Adipose tissue (tissue), 3 donors: ENCODE measurements around the gene DIPK1A. TPM values are rescaled to one million over a fixed set of nuclear protein-coding genes. Genes with fewer than 3 reads are reported as not detected.
"Not testable (repeated sequence)": the region's sequence is repeated elsewhere in the genome, so short reads cannot be mapped to it uniquely, and the experiment has no call there.

Source experiments
- H3K27ac ChIP-seq: one replicate; pipeline ENCODE4 v1.5.1; 2013; ENCODE audit warnings: low read depth, low read length
- WGBS, 3 donors: extraction: QIAGEN DNeasy Blood & Tissue Kit; methylation state at CpG; one replicate each; pipeline ENCODE4 v1.1.7; 2013; 5-methylcytosine and 5-hydroxymethylcytosine counted together
- polyA plus RNA-seq, 3 donors: library from polyadenylated mRNA; stranded (reverse); fragments of 200-250 nt; gene quantifications; one replicate each; pipeline ENCODE4 v1.2.3, GENCODE V29; 2013
- donor health status: healthy with polysubstance abuse.
- donor health status: Bipolar disorder and iron deficiency.
- donor health status: healthy.

Gene DIPK1A
- polyA plus RNA-seq, 3 donors: 2.7 to 14.2 (median 9.3) TPM

GRCh38 chr1:92900539-92900938 is 60.7 kb downstream of the DIPK1A start:
- no peak overlapping the region for H3K27ac ChIP-seq

GRCh38 chr1:92899780-92900179 is 61.5 kb downstream of the DIPK1A start:
- no peak overlapping the region for H3K27ac ChIP-seq

- not testable (repeated sequence) for H3K27ac ChIP-seq
- 76 to 90% (median 81%) methylated on average over 2 of the region's 2 CpGs for WGBS, 3 donors
These were observed 63.2 kb downstream of the DIPK1A start for GRCh38 chr1:92898053-92898452.

- no peak overlapping the region for H3K27ac ChIP-seq
- 94 to 96% (median 96%) methylated on average over 2 of the region's 2 CpGs for WGBS, 3 donors
These were observed 73.8 kb downstream of the DIPK1A start for GRCh38 chr1:92887465-92887864.

GRCh38 chr1:92886886-92887419 is 74.3 kb downstream of the DIPK1A start:
- no peak overlapping the region for H3K27ac ChIP-seq
- 37 to 97% (median 96%) methylated on average over 2 of the region's 2 CpGs for WGBS, 3 donors

- no peak overlapping the region for H3K27ac ChIP-seq
- WGBS, 3 donors: 93 to 100% (median 96%) methylated on average over 1 of the region's 1 CpG
These were observed 77.1 kb downstream of the DIPK1A start for GRCh38 chr1:92884195-92884594.

- H3K27ac ChIP-seq: no peak overlapping the region
These were observed 78.0 kb downstream of the DIPK1A start for GRCh38 chr1:92883297-92883696.

GRCh38 chr1:92882819-92883218 is 78.4 kb downstream of the DIPK1A start:
- WGBS, 3 donors: 25 to 73% (median 29%) methylated on average over 1 of the region's 1 CpG
- no peak overlapping the region for H3K27ac ChIP-seq

GRCh38 chr1:92881391-92881790 is 79.9 kb downstream of the DIPK1A start:
- 86 to 94% (median 87%) methylated on average over 3 of the region's 3 CpGs for WGBS, 3 donors
- H3K27ac ChIP-seq: no peak overlapping the region

- H3K27ac ChIP-seq: no peak overlapping the region
- 84 to 87% (median 87%) methylated on average over 4 of the region's 4 CpGs for WGBS, 3 donors
These were observed 81.8 kb downstream of the DIPK1A start for GRCh38 chr1:92879316-92879968.

- WGBS, 3 donors: 61 to 80% (median 68%) methylated on average over 4 of the region's 4 CpGs
- H3K27ac ChIP-seq: no peak overlapping the region
These were observed 83.5 kb downstream of the DIPK1A start for GRCh38 chr1:92877792-92878191.

- 30 to 72% (median 61%) methylated on average over 4 of the region's 4 CpGs for WGBS, 3 donors
- no peak overlapping the region for H3K27ac ChIP-seq
These were observed 84.1 kb downstream of the DIPK1A start for GRCh38 chr1:92877081-92877711.

- 88 to 96% (median 92%) methylated on average over 4 of the region's 4 CpGs for whole genome bisulfite sequencing, 3 donors
- H3K27ac ChIP-seq: no peak overlapping the region
These were observed 84.9 kb downstream of the DIPK1A start for GRCh38 chr1:92876351-92876750.

GRCh38 chr1:92874987-92875386 is 86.3 kb downstream of the DIPK1A start:
- WGBS, 3 donors: 72 to 90% (median 89%) methylated on average over 2 of the region's 2 CpGs
- H3K27ac ChIP-seq: no peak overlapping the region

- 74 to 89% (median 80%) methylated on average over 2 of the region's 2 CpGs for WGBS, 3 donors
- no peak overlapping the region for H3K27ac ChIP-seq
These were observed 88.5 kb downstream of the DIPK1A start for GRCh38 chr1:92872719-92873118.

- 86 to 96% (median 86%) methylated on average over 2 of the region's 2 CpGs for WGBS, 3 donors
These were observed 90.7 kb downstream of the DIPK1A start for GRCh38 chr1:92870591-92870990.

GRCh38 chr1:92864131-92864530 is 97.1 kb downstream of the DIPK1A start:
- no peak overlapping the region for H3K27ac ChIP-seq

More at GRCh38 chr1:92870591-92870990, 90.7 kb downstream of the DIPK1A start:
- no peak overlapping the region for H3K27ac ChIP-seq

- H3K27ac ChIP-seq: no peak overlapping the region
- WGBS, 3 donors: 74 to 78% (median 77%) methylated on average over 4 of the region's 4 CpGs
These were observed 98.7 kb downstream of the DIPK1A start for GRCh38 chr1:92862605-92863004.

- 51 to 57% (median 55%) methylated on average over 7 of the region's 7 CpGs for WGBS, 3 donors
- no peak overlapping the region for H3K27ac ChIP-seq
These were observed 101.7 kb downstream of the DIPK1A start for GRCh38 chr1:92859400-92860039.
